SK-N-SH (cell line): ENCODE measurements around the gene ZBTB14. TPM values are rescaled to one million over a fixed set of nuclear protein-coding genes. Genes with fewer than 3 reads are reported as not detected.

Source experiments
- CTCF ChIA-PET: fragments of 300-600, 350-600 bp; formaldehyde crosslinking; extraction: SDS; loops from one replicate; lab custom pipeline; 2021; lab: Yijun Ruan, JAX
- POLR2A ChIA-PET: fragments of 350-600 bp; sonication (Branson Sonifier 250); formaldehyde crosslinking; extraction: SDS; loops from one replicate; lab custom pipeline; 2020; ENCODE audit warnings: antibody characterized with exemption, inconsistent platforms; lab: Yijun Ruan, JAX
- DNase-seq: peaks from one replicate; pipeline ENCODE4 v3.0.0; 2012
- H2AFZ ChIP-seq: fragments of 200-600 bp; sonication (generic); 2 replicates; pipeline ENCODE4 v1.8.1; 2016; ENCODE audit warnings: antibody characterized with exemption, mild to moderate bottlenecking, low read depth
- H3F3A ChIP-seq: fragments of 200-600 bp; sonication (generic); replicated peaks from 2 replicates; pipeline ENCODE3; 2016; ENCODE audit warnings: antibody characterized with exemption, mild to moderate bottlenecking; ENCODE audit not compliant: insufficient read depth
- H3K27ac ChIP-seq, 2 experiments: fragments of 200-500 bp in 1 of 2; fragments of 200-600 bp in 1 of 2; sonication (Bioruptor generic) in 1 of 2; sonication (generic), shearing (Covaris generic) in 1 of 2; 2 replicates each; pipeline versions ENCODE4 v1.5.1 to v1.6.1; 2014 to 2016; ENCODE audit warnings: low read depth in 2 of 2, inconsistent platforms in 1 of 2, low read length in 1 of 2, mild to moderate bottlenecking in 1 of 2, mixed read lengths in 1 of 2
- H3K27me3 ChIP-seq: fragments of 200-600 bp; sonication (generic), shearing (Covaris generic); 2 replicates; pipeline ENCODE4 v1.6.1; 2016; ENCODE audit warnings: mixed run types; ENCODE audit not compliant: insufficient read depth
- H3K36me3 ChIP-seq, 2 experiments: fragments of 200-500 bp in 1 of 2; fragments of 200-600 bp in 1 of 2; sonication (Bioruptor generic) in 1 of 2; sonication (generic) in 1 of 2; replicated peaks in 1 of 2; 2 replicates each; pipeline versions ENCODE3 to v1.5.1; 2014 to 2016; ENCODE audit warnings: low read length in 1 of 2, mild to moderate bottlenecking in 1 of 2; ENCODE audit not compliant: insufficient read depth in 2 of 2, control insufficient read depth in 1 of 2
- H3K4me1 ChIP-seq, 2 experiments: fragments of 200-500 bp in 1 of 2; fragments of 200-600 bp in 1 of 2; sonication (Bioruptor generic) in 1 of 2; sonication (generic), shearing (Covaris generic) in 1 of 2; 2 replicates each; pipeline versions ENCODE4 v1.5.1 to v1.6.1; 2014 to 2016; ENCODE audit warnings: low read depth in 1 of 2, low read length in 1 of 2, mixed run types in 1 of 2; ENCODE audit not compliant: insufficient read depth in 2 of 2, control insufficient read depth in 1 of 2
- H3K4me2 ChIP-seq: fragments of 200-600 bp; sonication (generic), shearing (Covaris generic); 2 replicates; pipeline ENCODE4 v1.6.1; 2017; ENCODE audit warnings: mixed run types
- H3K4me3 ChIP-seq, 2 experiments: fragments of 200-500 bp in 1 of 2; fragments of 200-600 bp in 1 of 2; sonication (Bioruptor generic) in 1 of 2; sonication (generic), shearing (Covaris generic) in 1 of 2; 2 replicates each; pipeline versions ENCODE4 v1.5.1 to v1.8.1; 2014 to 2016; ENCODE audit warnings: low read depth in 2 of 2, inconsistent platforms in 1 of 2, low read length in 1 of 2, mild to moderate bottlenecking in 1 of 2, mixed read lengths in 1 of 2, moderate library complexity in 1 of 2
- H3K79me2 ChIP-seq: fragments of 200-600 bp; sonication (generic); 2 replicates; pipeline ENCODE4 v1.8.1; 2017; ENCODE audit warnings: mild to moderate bottlenecking; ENCODE audit not compliant: insufficient read depth
- H3K9ac ChIP-seq: fragments of 200-600 bp; sonication (generic); 2 replicates; pipeline ENCODE4 v1.6.1; 2017; ENCODE audit warnings: mixed run types
- H3K9me2 ChIP-seq: fragments of 200-600 bp; sonication (generic); 2 replicates; pipeline ENCODE4 v1.6.1; 2017; ENCODE audit warnings: mixed run types
- H3K9me3 ChIP-seq: fragments of 200-600 bp; sonication (generic); 2 replicates; pipeline ENCODE4 v1.6.1; 2017; ENCODE audit warnings: mixed run types, mild to moderate bottlenecking, moderate library complexity
- H4K20me1 ChIP-seq: fragments of 200-600 bp; sonication (generic); 2 replicates; pipeline ENCODE4 v1.6.1; 2017; ENCODE audit warnings: mild to moderate bottlenecking, mixed run types; ENCODE audit not compliant: insufficient read depth
- CTCF ChIP-seq: fragments of 200-600 bp; sonication (generic); IDR thresholded peaks from 2 replicates; pipeline ENCODE4 v1.6.1; 2017; ENCODE audit warnings: antibody characterized with exemption, mild to moderate bottlenecking, moderate library complexity
- ELF1 ChIP-seq: IDR thresholded peaks from 2 replicates; pipeline ENCODE4 v1.4.0; 2012
- EZH2phosphoT487 ChIP-seq: fragments of 200-600 bp; sonication (generic); IDR thresholded peaks from 2 replicates; pipeline ENCODE4 v1.6.1; 2017; ENCODE audit warnings: low read depth, mixed run types, mild to moderate bottlenecking, antibody characterized with exemption, moderate library complexity, borderline replicate concordance
- FOXJ3 ChIP-seq: sonication (generic); formaldehyde crosslinking; IDR thresholded peaks from 2 replicates; pipeline ENCODE4 v1.5.1; 2020; ENCODE audit warnings: mild to moderate bottlenecking, missing genetic modification reagents
- MEF2A ChIP-seq: IDR thresholded peaks from 2 replicates; pipeline ENCODE4 v1.4.0; 2012; ENCODE audit warnings: low read depth, borderline replicate concordance
- NFIC ChIP-seq: IDR thresholded peaks from 2 replicates; pipeline ENCODE4 v1.4.0; 2012; ENCODE audit warnings: borderline replicate concordance
- POLR2AphosphoS5 ChIP-seq: IDR thresholded peaks from 2 replicates; pipeline ENCODE4 v1.6.1; 2012; ENCODE audit warnings: low read depth, low read length
- RAD21 ChIP-seq: IDR thresholded peaks from 2 replicates; pipeline ENCODE4 v1.6.1; 2012; ENCODE audit warnings: mild to moderate bottlenecking, low read length
- RCOR1 ChIP-seq: fragments of 150-350 bp; IDR thresholded peaks from 2 replicates; pipeline ENCODE4 v1.6.1; 2017; ENCODE audit warnings: antibody characterized with exemption, low read length
- RFX5 ChIP-seq: IDR thresholded peaks from 2 replicates; pipeline ENCODE4 v1.6.1; 2012; ENCODE audit warnings: mild to moderate bottlenecking, improper control_type of control experiment, low read length
- RXRA ChIP-seq: IDR thresholded peaks from 2 replicates; pipeline ENCODE4 v1.4.0; 2012; ENCODE audit warnings: low read depth, mild to moderate bottlenecking, borderline replicate concordance
- SIN3A ChIP-seq: IDR thresholded peaks from 2 replicates; pipeline ENCODE4 v1.6.1; 2012; ENCODE audit warnings: low read depth, mild to moderate bottlenecking, low read length, moderate library complexity, borderline replicate concordance
- SMC3 ChIP-seq: IDR thresholded peaks from 2 replicates; pipeline ENCODE4 v1.6.1; 2012; ENCODE audit warnings: low read depth, low read length, improper control_type of control experiment
- TAF1 ChIP-seq: IDR thresholded peaks from 2 replicates; pipeline ENCODE4 v1.6.1; 2012; ENCODE audit warnings: low read depth, mild to moderate bottlenecking, low read length, moderate library complexity, borderline replicate concordance
- WGBS: methylation state at CpG from one replicate; pipeline ENCODE4 v1.1.6; 2017; ENCODE audit warnings: low lambda C conversion rate; 5-methylcytosine and 5-hydroxymethylcytosine counted together
- polyA plus RNA-seq, 3 experiments: library from polyadenylated mRNA; depleted of rRNA; stranded (reverse); fragments of >200 nt; gene quantifications; 2 replicates each; pipeline ENCODE4 v1.2.3, GENCODE V29; 2012
- TF ChIP-seq, protein P1 (sequence below): fragments of 150-350 bp; IDR thresholded peaks from 2 replicates; pipeline ENCODE4 v1.6.1; 2016; ENCODE audit warnings: mild to moderate bottlenecking, low read depth, low read length
- TF ChIP-seq, protein P2 (sequence below): IDR thresholded peaks from 2 replicates; pipeline ENCODE4 v1.6.1; 2012; ENCODE audit warnings: mild to moderate bottlenecking, low read depth, low read length, moderate library complexity

Gene ZBTB14
- polyA plus RNA-seq, 1 of the 3 experiments (the other 2 are of a cell fraction): 4.6 TPM

- Histone ChIP-seq H3K4me2 (no peak overlapping the region), H2AFZ (no peak overlapping the region), H3K9me3 (no peaks in the 10 kb centered on the region), H3K27ac (no peak overlapping the region), H3K36me3 (peaks cover 26 to 40% of the 10 kb centered on the region in 2 experiments), H3K9ac (no peak overlapping the region), H4K20me1 (no peaks in the 10 kb centered on the region), H3K4me1 (peaks cover 0 to 7% of the 10 kb centered on the region in 2 experiments; a peak in 2 of 4 replicates), H3K27me3 (no peaks in the 10 kb centered on the region), H3K79me2 (no peaks in the 10 kb centered on the region), H3K4me3 (no peak overlapping the region), H3F3A (no peaks in the 10 kb centered on the region), H3K9me2 (no peaks in the 10 kb centered on the region)
- TF ChIP-seq FOXJ3 (CRISPR knock-in tag) (no peak), RXRA (no peak), POLR2AphosphoS5 (no peak), EZH2phosphoT487 (no peak), RAD21 (no peak), CTCF (no peak), SMC3 (no peak), ELF1 (no peak), SIN3A (no peak), RFX5 (no peak), MEF2A (no peak), RCOR1 (no peak)
- TF ChIP-seq, protein P1, sequence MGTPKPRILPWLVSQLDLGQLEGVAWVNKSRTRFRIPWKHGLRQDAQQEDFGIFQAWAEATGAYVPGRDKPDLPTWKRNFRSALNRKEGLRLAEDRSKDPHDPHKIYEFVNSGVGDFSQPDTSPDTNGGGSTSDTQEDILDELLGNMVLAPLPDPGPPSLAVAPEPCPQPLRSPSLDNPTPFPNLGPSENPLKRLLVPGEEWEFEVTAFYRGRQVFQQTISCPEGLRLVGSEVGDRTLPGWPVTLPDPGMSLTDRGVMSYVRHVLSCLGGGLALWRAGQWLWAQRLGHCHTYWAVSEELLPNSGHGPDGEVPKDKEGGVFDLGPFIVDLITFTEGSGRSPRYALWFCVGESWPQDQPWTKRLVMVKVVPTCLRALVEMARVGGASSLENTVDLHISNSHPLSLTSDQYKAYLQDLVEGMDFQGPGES: no peak
- ChIA-PET POLR2A (no interaction called here), CTCF (no interaction called here)
- 90% methylated on average over 2 of the region's 2 CpGs for WGBS
- DNase-seq: no peak
Observed at GRCh38 chr18:5287854-5288253, 7.7 kb downstream of the ZBTB14 start.

DNA sequence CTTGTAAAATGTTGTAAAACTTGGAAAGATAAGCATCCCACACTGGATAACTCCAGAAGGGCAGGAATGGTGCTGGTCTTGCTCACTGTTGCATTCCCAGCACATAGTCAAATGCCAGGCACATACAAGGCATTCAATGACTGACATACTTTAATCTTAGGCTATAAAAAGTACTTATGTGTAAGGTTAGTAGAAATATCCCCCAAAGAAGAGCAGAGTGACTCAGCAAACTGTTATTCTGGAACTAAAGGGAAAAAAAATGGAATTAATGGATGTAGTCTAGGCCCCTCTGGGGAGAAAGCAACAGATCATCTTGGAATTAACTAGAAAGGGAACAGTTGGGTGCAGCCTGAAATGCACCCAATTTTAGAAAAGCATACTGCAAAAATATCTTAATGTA is 9.0 kb downstream of the ZBTB14 start:
- Histone ChIP-seq H2AFZ (no peak overlapping the region), H3K9ac (no peak overlapping the region), H4K20me1 (no peaks in the 10 kb centered on the region)
- no peak for TF ChIP-seq SIN3A
- no peak for TF ChIP-seq TAF1
- TF ChIP-seq NFIC: no peak
- TF ChIP-seq, protein P2, sequence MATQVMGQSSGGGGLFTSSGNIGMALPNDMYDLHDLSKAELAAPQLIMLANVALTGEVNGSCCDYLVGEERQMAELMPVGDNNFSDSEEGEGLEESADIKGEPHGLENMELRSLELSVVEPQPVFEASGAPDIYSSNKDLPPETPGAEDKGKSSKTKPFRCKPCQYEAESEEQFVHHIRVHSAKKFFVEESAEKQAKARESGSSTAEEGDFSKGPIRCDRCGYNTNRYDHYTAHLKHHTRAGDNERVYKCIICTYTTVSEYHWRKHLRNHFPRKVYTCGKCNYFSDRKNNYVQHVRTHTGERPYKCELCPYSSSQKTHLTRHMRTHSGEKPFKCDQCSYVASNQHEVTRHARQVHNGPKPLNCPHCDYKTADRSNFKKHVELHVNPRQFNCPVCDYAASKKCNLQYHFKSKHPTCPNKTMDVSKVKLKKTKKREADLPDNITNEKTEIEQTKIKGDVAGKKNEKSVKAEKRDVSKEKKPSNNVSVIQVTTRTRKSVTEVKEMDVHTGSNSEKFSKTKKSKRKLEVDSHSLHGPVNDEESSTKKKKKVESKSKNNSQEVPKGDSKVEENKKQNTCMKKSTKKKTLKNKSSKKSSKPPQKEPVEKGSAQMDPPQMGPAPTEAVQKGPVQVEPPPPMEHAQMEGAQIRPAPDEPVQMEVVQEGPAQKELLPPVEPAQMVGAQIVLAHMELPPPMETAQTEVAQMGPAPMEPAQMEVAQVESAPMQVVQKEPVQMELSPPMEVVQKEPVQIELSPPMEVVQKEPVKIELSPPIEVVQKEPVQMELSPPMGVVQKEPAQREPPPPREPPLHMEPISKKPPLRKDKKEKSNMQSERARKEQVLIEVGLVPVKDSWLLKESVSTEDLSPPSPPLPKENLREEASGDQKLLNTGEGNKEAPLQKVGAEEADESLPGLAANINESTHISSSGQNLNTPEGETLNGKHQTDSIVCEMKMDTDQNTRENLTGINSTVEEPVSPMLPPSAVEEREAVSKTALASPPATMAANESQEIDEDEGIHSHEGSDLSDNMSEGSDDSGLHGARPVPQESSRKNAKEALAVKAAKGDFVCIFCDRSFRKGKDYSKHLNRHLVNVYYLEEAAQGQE: no peak
- no peak for TF ChIP-seq MEF2A
- TF ChIP-seq, all 33 proteins: peak for 0
- Histone ChIP-seq H3K9me3 (no peaks in the 10 kb centered on the region), H3K4me2 (no peak overlapping the region), H3K79me2 (no peaks in the 10 kb centered on the region), H3K4me3 (no peak overlapping the region), H3K27ac (no peak overlapping the region), H3F3A (no peaks in the 10 kb centered on the region), H3K4me1 (peaks cover 0 to 7% of the 10 kb centered on the region in 2 experiments; a peak in 2 of 4 replicates), H3K36me3 (peaks cover 14 to 27% of the 10 kb centered on the region in 2 experiments), H3K27me3 (no peaks in the 10 kb centered on the region), H3K9me2 (no peaks in the 10 kb centered on the region)
- POLR2A ChIA-PET: no interaction called here
- no peak for DNase-seq
- CTCF ChIA-PET: interaction anchor here (0.8 kb wide), 1 partner anchor 49 kb away, joined by 3 read pairs; no protein-coding TSS in a partner anchor
